Heart left ventricle (tissue), 13 donors: ENCODE measurements around the gene ADGRE1.

Experiments used
- POLR2A ChIP-seq, 2 donors: fragments of 450-650 bp; IDR thresholded peaks; one replicate each; pipeline ENCODE4 v1.6.1; 2017; ENCODE audit warnings: antibody characterized with exemption in 2 of 2, mild to moderate bottlenecking in 2 of 2, moderate library complexity in 2 of 2
- TF ChIP-seq, protein P1 (sequence below), 12 donors: fragments of 200-600 bp; sonication (generic) in 4 of 12; IDR thresholded peaks; one replicate each; pipeline versions ENCODE4 v1.5.0 to v1.8.0; 2018 to 2022; ENCODE audit warnings: antibody characterized with exemption in 12 of 12, mild to moderate bottlenecking in 5 of 12
- donor health status: ischemic (EF 13 %, LVEDD 7.1; RV severe dilation, severe dysfunction).
- donor health status: DM: no; HTN: yes; CAD: no.
- donor health status: DM: no; HTN: no; CAD: no.
- donor health status: ischemic (EF 25% LVEDD 6.9; RV normal size, moderate dysfunction).
- donor health status: ischemic (EF 25% LVEDD 5.7; RV mildly dilated, moderate dysfunction).
- donor health status: ischemic (EF 35%, LVEDD 5.7; RV mildly dilated, moderate dysfunction).
- donor health status: nonischemic (EF 11% LVEDD 7.7; RV severe dilation, severe dysfunction).
- donor health status: DM: yes; HTN: yes; CAD: no.
- donor health status: PGD.
- donor health status: ischemic (EF 29% LVEDD 5.4; RV normal size, mild dysfunction).
- donor health status: nonischemic (EF 23%, LVEDD 6.1; RV moderate dilation, normal function).

DNA sequence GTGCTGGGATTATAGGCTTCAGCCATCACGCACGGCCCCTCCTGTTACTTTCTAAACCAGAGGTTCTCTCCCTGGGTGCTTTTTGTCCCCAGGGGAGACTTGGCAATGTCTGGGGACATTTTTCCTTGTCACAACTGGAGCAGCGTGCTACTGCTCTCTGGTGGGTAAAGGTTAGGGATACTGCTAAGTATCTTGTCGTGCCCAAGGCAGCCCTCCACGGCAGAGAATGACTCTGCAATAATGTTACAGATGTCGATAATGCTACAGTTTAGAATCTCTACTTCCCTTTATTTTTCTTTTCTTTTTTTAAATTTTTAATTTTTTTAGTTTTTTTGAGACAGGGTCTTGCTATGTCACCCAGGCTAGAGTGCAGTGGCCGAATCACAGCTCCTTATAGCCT is 38.0 kb downstream of the ADGRE1 start:
- no peak for TF ChIP-seq POLR2A (IDR thresholded peaks at IDR 0.05)
- TF ChIP-seq, protein P1, sequence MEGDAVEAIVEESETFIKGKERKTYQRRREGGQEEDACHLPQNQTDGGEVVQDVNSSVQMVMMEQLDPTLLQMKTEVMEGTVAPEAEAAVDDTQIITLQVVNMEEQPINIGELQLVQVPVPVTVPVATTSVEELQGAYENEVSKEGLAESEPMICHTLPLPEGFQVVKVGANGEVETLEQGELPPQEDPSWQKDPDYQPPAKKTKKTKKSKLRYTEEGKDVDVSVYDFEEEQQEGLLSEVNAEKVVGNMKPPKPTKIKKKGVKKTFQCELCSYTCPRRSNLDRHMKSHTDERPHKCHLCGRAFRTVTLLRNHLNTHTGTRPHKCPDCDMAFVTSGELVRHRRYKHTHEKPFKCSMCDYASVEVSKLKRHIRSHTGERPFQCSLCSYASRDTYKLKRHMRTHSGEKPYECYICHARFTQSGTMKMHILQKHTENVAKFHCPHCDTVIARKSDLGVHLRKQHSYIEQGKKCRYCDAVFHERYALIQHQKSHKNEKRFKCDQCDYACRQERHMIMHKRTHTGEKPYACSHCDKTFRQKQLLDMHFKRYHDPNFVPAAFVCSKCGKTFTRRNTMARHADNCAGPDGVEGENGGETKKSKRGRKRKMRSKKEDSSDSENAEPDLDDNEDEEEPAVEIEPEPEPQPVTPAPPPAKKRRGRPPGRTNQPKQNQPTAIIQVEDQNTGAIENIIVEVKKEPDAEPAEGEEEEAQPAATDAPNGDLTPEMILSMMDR (IDR thresholded peaks at IDR 0.05): no peak
